A673 (cell line): ENCODE measurements around the gene KRT35. TPM values are rescaled to one million over a fixed set of nuclear protein-coding genes. Genes with fewer than 3 reads are reported as not detected.

Experiments used
- BruUV-seq: library from RNA; stranded (reverse); fragments of 400-500 nt; replicated peaks from 2 replicates; lab custom pipeline; 2021; lab: Mats Ljungman, UMichigan
- CTCF ChIA-PET: fragments of 300-600 bp; sonication (Branson Sonifier 250); formaldehyde crosslinking; loops from one replicate; lab custom pipeline; 2022; ENCODE audit warnings: antibody characterized with exemption; lab: Charles Lee
- POLR2A ChIA-PET: fragments of 300-600 bp; sonication (Branson Sonifier 250); formaldehyde crosslinking; loops from one replicate; lab custom pipeline; 2022; ENCODE audit warnings: antibody characterized with exemption; ENCODE audit not compliant: low non-redundant PET; lab: Charles Lee
- DNase-seq: peaks from one replicate; pipeline ENCODE4 v3.0.0-alpha.2; 2015; ENCODE audit warnings: low spot score
- H3K27ac ChIP-seq: fragments of 200-600 bp; sonication (generic); 2 replicates; pipeline ENCODE4 v1.5.1; 2016; ENCODE audit warnings: mixed run types, low read depth, mild to moderate bottlenecking, mixed read lengths, antibody characterized with exemption, low read length; ENCODE audit not compliant: poor library complexity, severe bottlenecking
- H3K27me3 ChIP-seq: fragments of 200-600 bp; sonication (generic); replicated peaks from 2 replicates; pipeline ENCODE4 v1.6.1; 2017; ENCODE audit warnings: mixed run types, low read depth, mild to moderate bottlenecking, mixed read lengths, antibody characterized with exemption, low read length; ENCODE audit not compliant: insufficient read depth, poor library complexity
- H3K36me3 ChIP-seq: fragments of 200-600 bp; sonication (generic); 2 replicates; pipeline ENCODE4 v1.6.1; 2016; ENCODE audit warnings: mixed run types, mild to moderate bottlenecking, mixed read lengths, antibody characterized with exemption, low read length; ENCODE audit not compliant: insufficient read depth, poor library complexity, severe bottlenecking
- H3K4me1 ChIP-seq: fragments of 200-600 bp; sonication (generic); 2 replicates; pipeline ENCODE4 v1.6.1; 2017; ENCODE audit warnings: mixed run types, mild to moderate bottlenecking, mixed read lengths, antibody characterized with exemption, low read length; ENCODE audit not compliant: insufficient read depth, poor library complexity, severe bottlenecking
- H3K4me3 ChIP-seq: fragments of 200-600 bp; sonication (generic); 2 replicates; pipeline ENCODE4 v1.5.1; 2016; ENCODE audit warnings: low read depth, mixed run types, mild to moderate bottlenecking, mixed read lengths, low read length; ENCODE audit not compliant: poor library complexity, severe bottlenecking
- H3K9me3 ChIP-seq: fragments of 200-600 bp; sonication (generic); 2 replicates; pipeline ENCODE4 v1.6.1; 2016; ENCODE audit warnings: mixed run types, low read depth, mild to moderate bottlenecking, mixed read lengths, antibody characterized with exemption, low read length; ENCODE audit not compliant: poor library complexity, severe bottlenecking
- EZH2 ChIP-seq: fragments of 200-600 bp; sonication (generic); IDR thresholded peaks from 2 replicates; pipeline ENCODE4 v1.6.1; 2017; ENCODE audit warnings: borderline replicate concordance, low read depth, mild to moderate bottlenecking, mixed read lengths, antibody characterized with exemption, low read length; ENCODE audit not compliant: poor library complexity, severe bottlenecking
- intact Hi-C: fragments of 100-400 bp; cut with micrococcal nuclease; formaldehyde crosslinking; loops from one replicate; pipeline ENCODE4 v1.10.0; 2022; ENCODE audit not compliant: unreplicated experiment
- total RNA-seq: library from RNA; stranded (reverse); gene quantifications from 2 replicates; pipeline ENCODE4 v1.2.3, GENCODE V29; 2021
- TF ChIP-seq, protein P1 (sequence below): fragments of 300-800, 200-600 bp; sonication (generic); conservative IDR thresholded peaks from 2 replicates; pipeline ENCODE4 v1.5.1; 2017; ENCODE audit warnings: low read depth, mild to moderate bottlenecking, antibody characterized with exemption, low read length, moderate library complexity, mixed read lengths

KRT35 gene
- total RNA-seq, 1 experiment from 2014 or later, result not detected

- intact Hi-C loops, result no loop called here
- TF ChIP-seq EZH2, result no peak
- CTCF ChIA-PET, result no interaction called here
- BruUV-seq, result no TSS peak
- no peak within 1 kb of the TSS for H3K27ac ChIP-seq
- no peaks in the 10 kb centered on the region for H3K9me3 ChIP-seq
- H3K4me3 ChIP-seq, result no peak within 1 kb of the TSS
- no peaks in the 10 kb centered on the region for H3K27me3 ChIP-seq
- POLR2A ChIA-PET, result no interaction called here
- no peaks in the 10 kb centered on the region for H3K4me1 ChIP-seq
- DNase-seq, result no peak
- no peaks in the 10 kb centered on the region for H3K36me3 ChIP-seq
Observed at GRCh38 chr17:41518789-41519449, 38.0 kb upstream of the KRT35 start, which contains the start of gene KRT15. Gene KRT15 (minus strand): TSS chr17:41518890. CDS start chr17:41518827, 63 bp downstream.

DNA sequence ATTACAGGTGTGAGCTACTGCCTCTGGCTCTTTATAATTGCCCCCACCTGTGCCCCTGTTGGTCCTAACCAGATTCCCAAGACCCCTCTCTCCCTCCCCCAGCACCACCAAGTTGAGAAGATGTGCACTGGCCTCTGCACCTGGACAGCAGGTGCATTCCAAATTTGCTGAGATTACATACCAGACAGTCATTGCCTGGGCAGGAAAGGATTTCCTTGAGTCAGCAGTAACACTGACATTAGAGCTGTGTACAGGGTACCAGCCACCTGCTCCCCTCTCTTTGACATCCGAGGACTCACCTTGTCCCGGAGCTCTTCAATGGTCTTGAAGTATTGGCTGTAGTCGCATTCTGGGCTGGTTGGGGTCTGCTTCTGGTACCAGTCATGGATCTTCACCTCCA is 37.1 kb upstream of the KRT35 start:
- POLR2A ChIA-PET, result no interaction called here

GRCh38 chr17:41516830-41517283 is 35.9 kb upstream of the KRT35 start:
- no peaks in the 10 kb centered on the region for H3K4me1 ChIP-seq
- no peaks in the 10 kb centered on the region for H3K36me3 ChIP-seq
- POLR2A ChIA-PET, result no interaction called here
- intact Hi-C loops, result no loop called here
- H3K4me3 ChIP-seq, result no peak overlapping the region
- DNase-seq, result no peak
- CTCF ChIA-PET, result no interaction called here
- no peaks in the 10 kb centered on the region for H3K9me3 ChIP-seq
- no TSS peak for BruUV-seq
- no peak overlapping the region for H3K27ac ChIP-seq
- TF ChIP-seq, protein P1, sequence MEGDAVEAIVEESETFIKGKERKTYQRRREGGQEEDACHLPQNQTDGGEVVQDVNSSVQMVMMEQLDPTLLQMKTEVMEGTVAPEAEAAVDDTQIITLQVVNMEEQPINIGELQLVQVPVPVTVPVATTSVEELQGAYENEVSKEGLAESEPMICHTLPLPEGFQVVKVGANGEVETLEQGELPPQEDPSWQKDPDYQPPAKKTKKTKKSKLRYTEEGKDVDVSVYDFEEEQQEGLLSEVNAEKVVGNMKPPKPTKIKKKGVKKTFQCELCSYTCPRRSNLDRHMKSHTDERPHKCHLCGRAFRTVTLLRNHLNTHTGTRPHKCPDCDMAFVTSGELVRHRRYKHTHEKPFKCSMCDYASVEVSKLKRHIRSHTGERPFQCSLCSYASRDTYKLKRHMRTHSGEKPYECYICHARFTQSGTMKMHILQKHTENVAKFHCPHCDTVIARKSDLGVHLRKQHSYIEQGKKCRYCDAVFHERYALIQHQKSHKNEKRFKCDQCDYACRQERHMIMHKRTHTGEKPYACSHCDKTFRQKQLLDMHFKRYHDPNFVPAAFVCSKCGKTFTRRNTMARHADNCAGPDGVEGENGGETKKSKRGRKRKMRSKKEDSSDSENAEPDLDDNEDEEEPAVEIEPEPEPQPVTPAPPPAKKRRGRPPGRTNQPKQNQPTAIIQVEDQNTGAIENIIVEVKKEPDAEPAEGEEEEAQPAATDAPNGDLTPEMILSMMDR, result no peak
- TF ChIP-seq EZH2, result no peak
- no peaks in the 10 kb centered on the region for H3K27me3 ChIP-seq

More for the DNA sequence above, 37.1 kb upstream of the KRT35 start:
- intact Hi-C loops, result no loop called here
- no peaks in the 10 kb centered on the region for H3K4me1 ChIP-seq
- H3K4me3 ChIP-seq, result no peak overlapping the region
- H3K36me3 ChIP-seq, result no peaks in the 10 kb centered on the region
- TF ChIP-seq, protein P1, result no peak
- TF ChIP-seq EZH2, result no peak
- no peak overlapping the region for H3K27ac ChIP-seq
- no peaks in the 10 kb centered on the region for H3K27me3 ChIP-seq
- BruUV-seq, result no TSS peak
- no peak for DNase-seq
- CTCF ChIA-PET, result no interaction called here
- no peaks in the 10 kb centered on the region for H3K9me3 ChIP-seq
